Measurements from ENCODE around the gene MICAL2. TPM values are rescaled to one million over a fixed set of nuclear protein-coding genes. Genes with fewer than 3 reads are reported as not detected.

MICAL2 gene
- total RNA-seq, 4 donors from 2014 or later, result 109 to 197 (median 183) TPM

- no peaks in the 10 kb centered on the region for H3K36me3 ChIP-seq
- DNase-seq, result peak in 1 of 3 donors; percentile 44
- H3K4me3 ChIP-seq, result no peak overlapping the region
- H3K27me3 ChIP-seq, result no peaks in the 10 kb centered on the region
- H3K4me1 ChIP-seq, result no peaks in the 10 kb centered on the region
- no peaks in the 10 kb centered on the region for H3K9me3 ChIP-seq
- TF ChIP-seq CTCF (IDR thresholded peaks at IDR 0.05), result no peak
- no peak for TF ChIP-seq POLR2A (IDR thresholded peaks at IDR 0.05)
- H3K27ac ChIP-seq, result peak overlapping the region in 1 of 4 donors; percentile 17
These were observed 159.2 kb downstream of the MICAL2 start for GRCh38 chr11:12269446-12270214.

- DNase-seq, result peak in 1 of 3 donors; percentile 41
- Histone ChIP-seq H3K4me1 (no peaks in the 10 kb centered on the region), H3K9me3 (no peaks in the 10 kb centered on the region), H3K27ac (peak overlapping the region in 1 of 4 donors; percentile 17), H3K4me3 (no peak overlapping the region), H3K27me3 (no peaks in the 10 kb centered on the region), H3K36me3 (no peaks in the 10 kb centered on the region)
- TF ChIP-seq POLR2A (IDR thresholded peaks at IDR 0.05) (no peak), CTCF (IDR thresholded peaks at IDR 0.05) (no peak)
These were observed 159.9 kb downstream of the MICAL2 start for GRCh38 chr11:12270215-12270797.

- Histone ChIP-seq H3K27me3 (no peaks in the 10 kb centered on the region), H3K4me1 (no peaks in the 10 kb centered on the region), H3K9me3 (no peaks in the 10 kb centered on the region), H3K27ac (no peak overlapping the region), H3K4me3 (no peak overlapping the region), H3K36me3 (no peaks in the 10 kb centered on the region)
- TF ChIP-seq CTCF (IDR thresholded peaks at IDR 0.05) (no peak), POLR2A (IDR thresholded peaks at IDR 0.05) (no peak)
- peak in 1 of 3 donors; percentile 32 for DNase-seq
These were observed 160.4 kb downstream of the MICAL2 start for GRCh38 chr11:12270817-12271216.

- no peaks in the 10 kb centered on the region for H3K4me1 ChIP-seq
- H3K4me3 ChIP-seq, result no peak overlapping the region
- no peak overlapping the region for H3K27ac ChIP-seq
- no peak for TF ChIP-seq POLR2A (IDR thresholded peaks at IDR 0.05)
- no peaks in the 10 kb centered on the region for H3K36me3 ChIP-seq
- H3K9me3 ChIP-seq, result no peaks in the 10 kb centered on the region
- peak in 1 of 3 donors; percentile 26 for DNase-seq
- H3K27me3 ChIP-seq, result no peaks in the 10 kb centered on the region
These were observed 160.9 kb downstream of the MICAL2 start for GRCh38 chr11:12271241-12271640.

- Histone ChIP-seq H3K36me3 (no peaks in the 10 kb centered on the region), H3K4me3 (no peak overlapping the region), H3K4me1 (no peaks in the 10 kb centered on the region), H3K27ac (no peak overlapping the region), H3K27me3 (no peaks in the 10 kb centered on the region), H3K9me3 (no peaks in the 10 kb centered on the region)
- DNase-seq, result no peak
- TF ChIP-seq POLR2A (IDR thresholded peaks at IDR 0.05) (no peak), CTCF (IDR thresholded peaks at IDR 0.05) (no peak)
These were observed 161.5 kb downstream of the MICAL2 start for GRCh38 chr11:12271826-12272366.
